NOMO-1 (cell line): ENCODE data around the gene XRCC4.
"Not testable (repeated sequence)": the region's sequence is repeated elsewhere in the genome, so short reads cannot be mapped to it uniquely, and the experiment has no call there.

Experiments used
- DNase-seq, 2 experiments: peaks; one replicate each; lab custom pipeline; 2025; ENCODE audit not compliant: unreplicated experiment in 2 of 2; lab: John Stamatoyannopoulos, UW

XRCC4 gene

DNA sequence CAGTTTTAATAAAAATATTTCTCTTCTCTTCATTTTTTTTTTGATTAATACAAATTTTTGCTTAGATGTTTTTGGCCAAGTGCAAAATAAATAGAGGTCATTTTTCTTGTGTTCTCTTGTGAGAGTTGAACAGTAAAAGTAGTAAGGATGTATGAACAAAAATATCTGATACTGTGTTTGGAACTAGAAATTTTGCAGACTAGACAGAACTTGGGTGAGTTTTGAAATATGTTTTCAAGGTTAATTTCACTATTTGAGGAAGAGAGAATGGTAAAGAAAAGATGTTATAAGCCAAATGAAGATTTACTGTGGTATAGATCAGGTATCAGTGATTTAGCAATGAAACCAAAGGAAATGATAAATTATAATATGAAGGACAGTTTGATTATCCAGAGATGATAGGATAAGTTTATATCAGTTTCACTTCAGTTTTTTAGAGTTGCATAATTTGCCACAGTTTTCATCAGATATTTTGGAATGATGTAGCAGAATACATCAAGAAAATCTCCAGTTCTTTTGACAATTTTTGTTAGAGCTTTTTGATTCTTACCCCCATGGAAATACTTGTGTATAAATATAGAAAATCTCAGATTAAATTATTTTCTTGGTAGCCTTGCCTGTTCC lies 246.3 kb downstream of the XRCC4 start:
- DNase-seq: peak; percentile 64 to 94

DNA sequence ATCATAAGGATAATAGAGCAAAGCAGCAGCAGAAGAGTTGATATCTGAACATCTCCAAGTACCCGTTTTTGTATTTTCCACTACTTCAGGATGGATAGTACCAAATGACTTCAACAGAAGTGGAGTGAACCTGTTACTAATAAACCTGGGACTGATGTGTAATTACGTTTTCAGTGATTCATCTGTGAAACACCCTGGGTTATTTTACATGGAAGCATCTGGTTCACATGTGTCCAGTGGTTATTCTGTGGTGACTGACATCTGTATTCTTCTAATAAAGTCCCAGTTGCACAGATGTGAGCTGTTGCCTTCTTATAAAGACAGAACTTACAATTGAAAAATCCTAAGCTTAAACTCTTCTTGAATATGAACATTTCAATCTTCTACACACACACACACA lies 254.5 kb downstream of the XRCC4 start:
- DNase-seq: no peak

DNA sequence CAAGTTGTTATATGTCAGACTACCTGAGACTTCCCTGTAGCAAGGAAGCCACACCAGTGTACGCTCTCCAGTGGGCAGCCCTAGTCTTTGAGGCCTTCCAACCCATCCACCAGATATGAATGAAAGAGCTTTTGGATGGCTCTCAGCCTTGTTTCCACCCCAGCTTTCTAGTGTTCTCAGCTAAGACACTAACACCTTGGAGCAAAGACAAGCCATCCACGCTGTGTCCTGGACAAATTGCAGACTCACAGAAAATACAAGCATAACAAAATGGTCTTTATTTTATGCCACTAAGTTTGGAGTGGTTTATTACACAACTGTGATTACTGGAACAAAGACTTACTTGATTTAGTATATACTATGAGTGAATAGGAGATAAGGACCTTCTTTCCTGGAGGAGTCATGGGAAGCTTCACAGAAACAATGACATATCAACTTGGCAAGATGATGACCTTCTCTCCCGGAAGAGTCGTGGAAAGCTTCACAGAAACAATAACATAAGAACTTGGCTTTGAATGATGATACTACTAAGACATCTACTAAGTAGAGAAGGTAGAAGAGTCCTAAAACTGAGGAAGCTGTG lies 260.2 kb downstream of the XRCC4 start:
- DNase-seq: no peak

DNA sequence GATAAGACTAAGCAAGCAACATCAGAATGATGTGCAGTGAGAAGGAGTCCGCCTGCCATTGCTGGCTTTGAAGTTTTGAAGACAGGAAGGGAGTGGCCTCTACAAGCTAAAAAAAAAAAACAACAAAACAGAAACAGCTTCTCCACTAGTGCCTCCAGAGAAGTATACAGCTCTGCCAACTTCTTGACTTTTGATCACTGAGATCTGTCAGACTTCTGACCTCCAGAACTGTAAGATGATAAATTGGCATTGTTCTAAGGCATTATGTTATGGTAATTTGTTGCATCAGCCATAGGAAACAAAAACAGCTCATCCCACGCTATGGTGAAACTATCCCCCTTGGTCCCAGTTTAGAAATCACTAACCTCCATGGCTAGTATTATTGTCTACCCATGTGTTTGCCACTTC lies 263.2 kb downstream of the XRCC4 start:
- no peak for DNase-seq

DNA sequence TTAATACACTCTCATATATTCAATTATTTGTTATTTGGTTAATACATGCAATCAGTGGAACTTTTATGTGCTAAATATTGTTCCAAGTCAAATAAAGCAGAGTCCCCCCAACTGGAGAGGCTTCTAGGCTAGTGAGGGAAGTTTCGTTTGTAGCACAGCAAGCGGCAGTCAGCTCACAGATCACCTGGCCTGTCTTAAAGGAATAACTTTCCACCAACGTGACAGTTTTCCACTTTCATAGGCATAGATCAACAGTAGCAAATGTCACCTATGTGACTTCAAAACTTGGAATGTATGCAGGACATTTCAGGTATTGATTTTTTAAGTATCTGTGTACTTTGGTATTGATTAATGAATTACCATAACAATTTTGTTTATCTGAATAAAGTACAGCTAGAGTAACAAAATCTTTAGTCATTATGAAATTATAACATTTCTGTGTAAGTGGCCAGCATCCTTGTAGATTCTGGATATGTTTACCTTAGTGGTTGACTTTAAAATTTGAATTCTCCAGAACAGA lies 264.5 kb downstream of the XRCC4 start:
- no peak for DNase-seq

DNA sequence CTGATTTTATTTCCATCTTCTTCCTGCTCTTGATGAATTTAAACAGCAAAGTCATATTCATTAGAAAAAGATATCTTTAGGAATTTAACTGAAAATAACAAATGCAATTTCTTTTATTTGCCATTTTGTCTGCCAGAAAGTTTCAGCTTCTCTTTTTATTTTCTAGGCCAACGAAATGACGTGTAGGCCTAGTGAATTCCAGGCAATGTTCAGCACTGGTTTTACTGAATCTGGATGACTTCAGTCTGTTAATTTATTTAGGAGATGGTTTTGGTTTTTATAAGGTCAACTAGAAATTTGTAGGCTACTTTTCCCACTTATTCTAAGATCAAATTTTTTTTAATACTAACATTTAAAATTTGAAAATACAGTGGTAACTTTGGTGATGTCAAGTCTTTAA lies 265.1 kb downstream of the XRCC4 start:
- no peak for DNase-seq

DNA sequence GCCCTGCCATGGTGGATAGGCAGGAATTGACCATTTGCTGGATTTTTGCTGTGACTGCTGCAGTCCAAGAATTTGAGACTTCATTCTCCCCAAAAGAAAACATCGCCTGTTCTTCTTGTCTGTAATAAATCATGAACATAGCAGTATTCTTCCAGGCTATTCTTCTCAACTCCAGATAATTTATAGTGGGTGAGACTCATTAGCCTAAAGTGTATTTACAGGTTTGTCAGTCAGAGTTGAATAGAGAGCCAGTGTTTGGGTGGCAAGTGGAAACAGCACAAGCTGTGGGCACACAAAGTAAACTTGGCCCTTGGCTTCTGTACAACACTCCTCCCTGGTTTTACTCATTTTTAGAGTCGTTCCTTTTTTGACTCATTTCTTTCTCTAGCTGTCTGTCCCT lies 266.0 kb downstream of the XRCC4 start:
- no peak for DNase-seq

DNA sequence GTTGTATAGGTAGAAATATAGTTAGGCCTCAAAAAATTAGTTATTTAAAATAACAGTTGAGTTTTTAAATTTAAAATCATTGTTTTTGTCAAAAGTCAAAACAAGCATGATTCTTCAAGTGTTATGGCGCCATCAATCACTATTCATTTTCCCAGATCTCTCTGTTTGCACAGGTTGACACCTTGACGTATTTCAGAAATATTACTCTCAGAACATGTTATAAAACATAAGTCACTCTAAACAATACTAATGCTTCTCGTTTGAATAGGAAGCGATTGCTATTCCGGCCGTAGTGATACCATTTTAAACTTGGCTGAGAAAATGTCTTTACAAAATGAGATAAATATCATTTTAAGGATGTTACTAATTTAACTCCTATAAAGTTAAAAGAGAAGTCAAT lies 268.1 kb downstream of the XRCC4 start:
- DNase-seq: no peak

DNA sequence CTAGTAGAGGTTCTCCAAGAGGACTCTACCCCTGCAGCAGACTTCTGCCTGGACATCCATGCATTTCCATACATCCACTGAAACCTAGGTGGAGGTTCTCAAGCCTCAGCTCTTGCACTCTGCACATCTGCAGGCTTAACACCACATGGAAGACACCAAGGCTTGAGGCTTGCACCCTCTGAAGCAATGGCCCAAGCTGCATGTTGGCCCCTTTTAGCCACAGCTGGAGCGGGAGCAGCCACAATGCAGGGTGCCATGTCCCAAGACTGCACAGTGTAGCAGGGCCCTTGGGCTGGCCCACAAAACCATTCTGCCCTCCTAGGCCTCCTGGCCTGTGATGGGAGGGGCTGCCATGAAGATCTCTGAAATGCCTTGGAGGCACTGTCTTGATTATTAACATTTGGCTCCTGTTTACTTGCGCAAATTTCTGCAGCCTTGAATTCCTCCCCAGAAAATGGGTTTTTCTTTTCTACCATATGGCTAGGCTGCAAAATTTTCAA lies 271.0 kb downstream of the XRCC4 start:
- DNase-seq: no peak

DNA sequence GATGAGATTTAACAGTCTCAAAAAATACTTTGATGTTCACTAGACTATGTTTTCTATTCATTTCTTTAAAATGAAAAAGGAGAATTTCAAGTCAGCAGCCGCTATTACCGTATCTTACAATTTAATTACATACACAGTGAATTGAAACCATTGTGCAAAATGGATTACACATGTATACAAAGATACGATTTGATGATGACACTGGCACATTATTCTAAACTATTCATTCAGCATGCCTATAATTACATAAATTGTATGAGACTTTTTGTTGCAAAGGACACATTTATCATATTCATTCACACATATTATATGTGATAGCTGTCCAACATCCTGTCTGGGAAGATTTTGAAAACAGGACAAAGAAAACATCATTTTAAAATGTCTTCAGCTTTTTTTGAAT lies 275.9 kb downstream of the XRCC4 start:
- DNase-seq: no peak

DNA sequence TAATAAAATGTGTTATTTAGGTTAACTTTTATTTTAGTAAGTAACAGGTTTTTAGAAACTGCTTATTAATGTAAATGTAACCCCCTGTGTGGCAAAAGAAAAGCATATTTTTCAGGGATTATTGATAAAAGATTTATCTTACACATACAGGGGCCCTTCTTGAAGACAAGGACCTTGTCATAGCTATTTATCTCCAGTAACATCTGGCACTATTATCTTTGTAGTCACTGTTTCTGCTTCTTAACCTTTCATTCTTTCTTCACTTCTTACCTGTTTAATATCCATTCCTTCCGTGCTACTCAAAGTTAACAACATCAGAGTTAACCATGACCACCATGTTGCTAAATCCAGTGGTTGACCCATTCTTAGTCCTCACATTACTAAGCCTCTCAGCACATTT lies 276.4 kb downstream of the XRCC4 start:
- DNase-seq: no peak

DNA sequence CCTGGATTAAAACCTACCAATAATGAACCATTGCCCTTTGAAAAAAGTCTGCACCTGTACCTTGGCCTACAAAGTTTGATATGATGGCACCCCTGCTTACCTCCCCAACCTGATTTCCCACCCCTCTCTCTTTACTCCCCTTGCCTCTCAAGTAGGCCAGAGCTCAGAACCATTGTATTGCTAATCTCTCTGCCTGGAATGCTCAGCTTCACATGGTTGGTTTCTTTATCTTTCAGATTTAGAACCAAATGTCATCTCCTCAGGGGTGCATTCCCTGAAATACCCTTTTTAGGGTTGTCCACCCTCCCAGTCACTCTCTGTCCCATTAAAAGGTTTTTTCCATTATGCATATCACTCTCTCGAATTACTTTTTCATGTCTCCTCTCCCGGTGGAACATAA lies 277.6 kb downstream of the XRCC4 start:
- no peak for DNase-seq

DNA sequence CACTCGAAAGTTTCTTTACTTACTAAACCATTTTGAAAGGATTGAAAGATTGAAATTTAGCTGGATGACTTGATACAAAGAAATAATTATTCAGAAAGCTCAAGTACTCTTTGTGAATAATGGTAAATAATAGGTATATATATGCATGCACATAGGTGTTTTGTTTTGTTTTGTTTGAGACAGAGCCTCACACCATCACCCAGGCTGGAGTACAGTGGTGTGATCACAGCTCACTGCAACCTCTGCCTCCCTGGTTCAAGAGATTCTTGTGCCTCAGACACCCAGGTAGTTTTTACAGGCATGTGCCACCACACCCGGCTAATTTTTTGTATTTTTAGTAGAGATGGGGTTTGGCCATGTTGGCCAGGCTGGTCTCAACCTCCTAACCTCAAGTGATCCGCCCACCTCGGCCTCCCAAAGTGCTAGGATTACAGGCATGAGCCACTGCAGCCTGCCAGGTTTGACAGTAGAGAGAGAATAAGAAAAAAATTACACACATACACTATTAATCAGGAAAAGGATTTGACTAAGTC lies 278.2 kb downstream of the XRCC4 start:
- DNase-seq: not testable (repeated sequence)

DNA sequence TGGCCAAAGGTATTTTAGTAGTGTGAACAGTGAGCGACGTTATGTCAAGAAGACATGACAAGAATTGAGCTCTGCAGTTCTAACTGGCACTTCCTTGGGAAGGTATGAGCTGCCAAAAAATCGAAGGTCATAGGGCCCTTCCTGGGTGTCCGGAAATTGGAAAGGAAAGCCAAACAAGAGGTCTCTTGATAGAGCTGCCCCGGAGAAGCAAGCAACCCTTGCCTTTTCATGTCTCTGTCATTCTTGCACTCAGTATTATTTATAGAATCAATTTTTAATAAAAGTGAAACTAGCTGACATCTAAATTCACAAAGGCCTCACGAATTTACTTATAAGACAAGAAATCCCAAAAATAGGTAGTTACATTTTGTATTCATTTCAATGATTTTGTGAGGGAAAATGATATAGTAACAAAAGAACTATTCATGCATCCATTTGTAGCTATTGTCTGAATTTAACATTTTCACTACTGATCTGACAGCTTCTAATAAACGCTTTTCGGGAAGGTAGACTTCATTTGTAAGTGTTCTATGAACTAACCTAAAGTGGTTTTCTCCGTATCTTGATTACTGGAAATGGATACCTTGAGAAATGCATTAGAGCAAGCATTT lies 280.4 kb downstream of the XRCC4 start:
- no peak for DNase-seq

DNA sequence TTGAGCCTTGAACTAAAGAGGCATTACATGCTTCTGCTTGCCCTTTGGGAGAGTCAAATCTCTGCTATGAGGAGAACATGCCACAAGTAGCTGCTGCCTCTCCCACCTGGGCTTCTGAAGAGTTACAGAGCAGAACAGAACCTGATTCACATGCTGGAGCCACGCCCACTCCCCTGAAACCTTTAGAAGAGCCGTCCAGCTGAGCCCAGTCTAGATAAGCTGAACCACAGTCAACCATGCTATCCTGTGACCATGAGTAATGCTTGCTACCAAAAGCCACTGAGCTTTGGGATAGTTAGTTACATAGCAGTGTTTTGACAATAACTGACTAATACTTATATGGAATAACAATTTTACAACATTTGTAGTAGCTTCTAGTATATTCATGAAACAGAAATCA lies 283.2 kb downstream of the XRCC4 start:
- no peak for DNase-seq

DNA sequence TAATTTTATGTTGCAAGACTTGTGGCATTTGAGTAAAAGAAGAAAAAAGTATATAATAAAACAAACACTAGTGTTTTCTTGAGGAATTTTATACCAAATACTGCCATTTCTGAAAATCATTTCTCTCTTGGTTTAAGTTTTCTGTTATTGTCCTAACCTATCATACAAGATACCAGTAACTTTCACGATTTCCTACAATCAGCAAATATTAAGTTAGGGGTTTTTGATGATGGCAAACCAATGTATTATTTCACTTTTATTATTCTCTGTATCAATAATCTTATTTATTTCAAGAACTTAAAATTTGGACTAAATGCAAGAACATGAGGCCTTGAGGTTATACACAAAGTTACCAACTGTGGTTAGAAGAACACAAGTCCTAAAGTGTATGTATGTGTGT lies 285.2 kb downstream of the XRCC4 start:
- DNase-seq: no peak

DNA sequence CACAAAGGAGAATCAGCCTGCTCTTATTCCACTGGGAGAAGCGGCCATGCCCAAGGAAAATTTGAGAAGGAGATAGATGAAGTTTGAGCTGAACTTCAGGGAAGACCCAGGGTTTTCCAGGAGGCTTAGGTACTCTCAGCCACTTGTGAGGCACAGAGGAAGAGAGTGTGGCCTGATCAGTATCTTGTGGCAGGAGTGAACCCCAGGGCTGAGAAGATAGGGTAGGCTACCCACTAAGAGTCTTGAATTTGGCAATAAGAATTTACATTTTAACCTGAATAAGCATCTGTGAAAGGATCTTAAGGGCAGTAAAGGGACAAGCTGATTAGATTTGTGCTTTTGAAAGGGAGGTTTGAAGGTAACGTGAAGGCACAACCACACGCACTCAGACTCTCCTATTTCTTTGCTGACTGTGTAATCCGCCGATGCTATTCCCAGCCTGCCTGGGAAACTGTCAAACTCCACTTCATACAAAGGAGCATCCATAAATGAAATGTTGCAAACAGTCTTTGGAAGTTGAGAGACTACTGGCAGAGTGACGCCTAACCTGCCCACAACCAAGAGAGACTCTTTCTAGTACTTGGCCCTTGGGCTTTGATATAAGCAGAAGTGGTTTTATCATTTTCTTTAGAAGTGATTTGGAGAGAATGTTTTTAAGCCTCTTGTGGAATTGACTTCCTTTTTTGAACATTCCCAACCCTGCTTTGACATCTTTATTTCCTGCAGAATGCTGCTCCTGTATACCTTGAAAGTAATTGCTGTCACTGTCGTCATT lies 286.0 kb downstream of the XRCC4 start:
- peak; percentile 28 to 51 for DNase-seq

DNA sequence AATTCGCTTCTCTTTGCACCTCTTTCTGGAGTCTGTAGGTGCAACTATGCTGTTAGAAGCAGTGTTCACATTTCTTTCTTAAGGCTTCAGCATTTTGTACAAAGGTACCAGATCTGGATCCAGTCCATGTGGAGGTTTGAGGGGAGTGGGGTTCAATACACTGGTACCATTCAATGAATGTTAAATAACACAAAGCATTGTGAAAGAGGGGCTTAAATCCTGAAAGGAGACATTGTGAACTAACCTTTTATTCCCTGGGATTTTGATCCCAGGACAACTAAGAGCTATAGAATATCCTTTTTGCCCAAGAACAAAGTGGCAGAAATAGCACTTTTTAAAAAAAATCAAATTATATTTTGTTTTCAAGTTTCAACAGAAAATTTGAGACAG lies 286.5 kb downstream of the XRCC4 start:
- no peak for DNase-seq

DNA sequence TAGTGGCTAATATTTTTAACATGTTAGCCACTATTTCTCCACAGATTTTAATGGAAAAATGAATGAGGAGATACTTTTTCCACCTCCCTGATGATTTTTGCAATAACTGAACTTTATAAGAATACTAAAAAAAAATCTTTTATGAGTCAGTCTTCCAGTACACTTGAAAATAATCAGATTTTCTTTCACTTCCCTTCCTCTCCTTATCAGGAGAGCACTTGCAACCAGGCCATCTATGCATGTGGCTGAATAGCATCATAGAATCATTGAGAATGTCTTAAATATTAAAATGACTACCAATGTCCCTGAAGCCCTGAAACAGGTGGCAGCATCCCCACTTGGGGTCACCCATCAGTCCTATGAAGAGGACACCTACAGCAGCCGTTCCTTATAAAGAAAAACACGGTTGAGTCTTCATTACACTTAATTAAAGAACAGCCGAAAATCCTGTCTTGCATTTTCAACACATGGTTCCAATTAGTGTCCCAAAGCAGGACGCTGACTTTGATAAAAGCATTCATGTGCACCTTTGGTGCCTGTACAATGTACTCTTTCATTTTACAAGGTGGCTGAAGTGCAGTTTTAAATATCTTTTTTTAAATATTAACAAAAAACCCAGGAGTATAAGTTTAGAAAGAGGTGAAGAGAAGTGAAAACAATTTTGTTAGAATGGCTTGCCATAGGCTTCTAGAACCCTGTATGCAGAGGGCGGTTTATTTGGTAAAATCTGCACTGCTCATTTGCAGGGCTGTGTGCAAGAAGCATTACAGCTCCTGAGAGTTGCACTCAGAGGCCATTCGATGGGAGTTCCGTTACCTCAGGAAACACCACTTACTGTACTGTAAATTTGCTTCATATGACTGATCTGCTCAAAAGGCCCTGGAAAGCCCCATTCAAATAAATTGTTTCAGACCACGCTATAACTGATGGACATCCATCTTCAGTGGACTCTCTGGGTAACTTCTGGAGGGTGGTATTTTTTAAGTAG lies 287.3 kb downstream of the XRCC4 start:
- DNase-seq: peak; percentile 33 to 86

DNA sequence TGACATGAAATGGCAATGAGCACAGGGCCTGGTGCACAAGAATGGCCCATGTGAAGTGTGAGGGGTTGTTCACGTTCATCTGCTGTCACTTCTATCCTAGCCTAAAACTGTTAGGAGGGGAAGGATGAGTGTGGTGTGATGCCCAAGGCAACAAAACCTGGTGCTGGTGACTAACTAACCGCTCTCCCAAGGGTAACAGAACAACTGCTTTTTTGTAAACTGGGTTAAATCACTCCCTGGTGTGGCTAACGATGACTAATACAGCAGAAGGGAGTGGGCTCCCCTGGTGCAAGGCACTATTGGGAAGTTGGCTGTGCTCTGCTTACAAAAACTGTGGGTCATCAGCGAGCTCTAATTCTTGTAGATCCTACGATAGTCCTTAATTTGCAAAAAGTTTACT lies 291.0 kb downstream of the XRCC4 start:
- peak; percentile 89 to 94 for DNase-seq
